MM.1S (cell line): ENCODE data around the gene OR11L1.

ENCODE experiments used
- DNase-seq: peaks from one replicate; pipeline ENCODE4 v3.0.0-alpha.2; 2015
- H2AFZ ChIP-seq: fragments of 300-600 bp; sonication (generic); 2 replicates; pipeline ENCODE4 v1.6.0; 2016; ENCODE audit warnings: antibody characterized with exemption, low read length
- H3F3A ChIP-seq: fragments of 300-600 bp; sonication (generic); 2 replicates; pipeline ENCODE4 v1.6.1; 2016; ENCODE audit warnings: mild to moderate bottlenecking, antibody characterized with exemption, low read length, moderate library complexity, mixed read lengths; ENCODE audit not compliant: insufficient read depth
- H3K27ac ChIP-seq: fragments of 300-600 bp; sonication (generic); 2 replicates; pipeline ENCODE4 v1.5.1; 2016; ENCODE audit warnings: mild to moderate bottlenecking, low read length
- H3K27me3 ChIP-seq: fragments of 300-600 bp; sonication (generic); replicated peaks from 2 replicates; pipeline ENCODE4 v1.6.0; 2016; ENCODE audit warnings: low read length; ENCODE audit not compliant: insufficient read depth
- H3K36me3 ChIP-seq: fragments of 300-600 bp; sonication (generic); replicated peaks from 2 replicates; pipeline ENCODE4 v1.6.1; 2016; ENCODE audit warnings: mild to moderate bottlenecking, low read length, mixed read lengths; ENCODE audit not compliant: insufficient read depth
- H3K4me1 ChIP-seq: fragments of 300-600 bp; sonication (generic); 2 replicates; pipeline ENCODE4 v1.6.1; 2016; ENCODE audit warnings: low read length, mixed read lengths
- H3K4me2 ChIP-seq: fragments of 300-600 bp; sonication (generic); 2 replicates; pipeline ENCODE4 v1.6.0; 2016; ENCODE audit warnings: low read depth, low read length
- H3K4me3 ChIP-seq: fragments of 300-600 bp; sonication (generic); 2 replicates; pipeline ENCODE4 v1.5.1; 2016; ENCODE audit warnings: low read length, mixed read lengths
- H3K79me2 ChIP-seq: fragments of 300-600 bp; sonication (generic); 2 replicates; pipeline ENCODE4 v1.6.1; 2016; ENCODE audit warnings: mixed run types, low read length, mixed read lengths
- H3K9ac ChIP-seq: fragments of 300-600 bp; sonication (generic); 2 replicates; pipeline ENCODE4 v1.6.1; 2016; ENCODE audit warnings: low read length, mixed read lengths
- H3K9me2 ChIP-seq: fragments of 300-600 bp; sonication (generic); replicated peaks from 2 replicates; pipeline ENCODE4 v1.6.1; 2016; ENCODE audit warnings: mild to moderate bottlenecking, low read length, mixed read lengths; ENCODE audit not compliant: insufficient read depth
- H3K9me3 ChIP-seq: fragments of 300-600 bp; sonication (generic); replicated peaks from 2 replicates; pipeline ENCODE4 v1.6.1; 2016; ENCODE audit warnings: mild to moderate bottlenecking, low read length, mixed read lengths; ENCODE audit not compliant: insufficient read depth
- H4K20me1 ChIP-seq: fragments of 300-600 bp; sonication (generic); 2 replicates; pipeline ENCODE4 v1.6.1; 2016; ENCODE audit warnings: mild to moderate bottlenecking, low read length, moderate library complexity, mixed read lengths; ENCODE audit not compliant: insufficient read depth
- CTCF ChIP-seq: fragments of 300-600 bp; sonication (generic); IDR thresholded peaks from 2 replicates; pipeline ENCODE4 v1.5.1; 2016; ENCODE audit warnings: antibody characterized with exemption, low read length, mixed read lengths
- EZH2 ChIP-seq: fragments of 300-600 bp; sonication (generic); optimal IDR thresholded peaks from 2 replicates; pipeline ENCODE3; 2017; ENCODE audit warnings: low read depth, mild to moderate bottlenecking, antibody characterized with exemption, low read length, mixed read lengths
- EZH2phosphoT487 ChIP-seq: fragments of 300-600 bp; sonication (generic); IDR thresholded peaks from 2 replicates; pipeline ENCODE4 v1.6.1; 2018; ENCODE audit warnings: antibody characterized with exemption, low read length

Gene OR11L1

GRCh38 chr1:247857069-247857984 is 15.6 kb upstream of the OR11L1 start, which contains the start of gene TRIM58:
TRIM58 (plus strand) TSS chr1:247857187; CDS start chr1:247857247, 60 bp downstream.
- no peak within 1 kb of the TSS for H3K4me3 ChIP-seq
- no peaks in the 10 kb centered on the region for H3K9me3 ChIP-seq
- H3K36me3 ChIP-seq: no peaks in the 10 kb centered on the region
- no peaks in the 10 kb centered on the region for H4K20me1 ChIP-seq
- H3K9ac ChIP-seq: no peak within 1 kb of the TSS
- no peaks in the 10 kb centered on the region for H3K27me3 ChIP-seq
- no peak for DNase-seq
- no peak within 1 kb of the TSS for H3K27ac ChIP-seq
- H2AFZ ChIP-seq: no peak within 1 kb of the TSS
- H3F3A ChIP-seq: no peaks in the 10 kb centered on the region
- TF ChIP-seq EZH2: no peak
- no peak for TF ChIP-seq CTCF
- TF ChIP-seq EZH2phosphoT487: no peak
- H3K4me2 ChIP-seq: no peak within 1 kb of the TSS
- H3K9me2 ChIP-seq: no peaks in the 10 kb centered on the region
- H3K79me2 ChIP-seq: no peaks in the 10 kb centered on the region
- H3K4me1 ChIP-seq: no peaks in the 10 kb centered on the region

GRCh38 chr1:247855911-247856310 is 14.2 kb upstream of the OR11L1 start:
- no peak overlapping the region for H3K4me2 ChIP-seq
- no peaks in the 10 kb centered on the region for H3K9me2 ChIP-seq
- TF ChIP-seq EZH2phosphoT487: no peak
- TF ChIP-seq EZH2: no peak
- no peak for TF ChIP-seq CTCF

GRCh38 chr1:247854899-247855545 is 13.3 kb upstream of the OR11L1 start:
- no peak for DNase-seq
- TF ChIP-seq EZH2phosphoT487 (no peak), EZH2 (no peak), CTCF (no peak)
- Histone ChIP-seq H3K9ac (no peak overlapping the region), H3K79me2 (no peaks in the 10 kb centered on the region), H3K4me1 (no peaks in the 10 kb centered on the region), H2AFZ (no peak overlapping the region), H3K27me3 (no peaks in the 10 kb centered on the region), H4K20me1 (no peaks in the 10 kb centered on the region), H3K4me3 (no peak overlapping the region), H3K9me3 (no peaks in the 10 kb centered on the region), H3K27ac (no peak overlapping the region), H3K4me2 (no peak overlapping the region), H3K36me3 (no peaks in the 10 kb centered on the region), H3K9me2 (no peaks in the 10 kb centered on the region), H3F3A (no peaks in the 10 kb centered on the region)

More at GRCh38 chr1:247855911-247856310, 14.2 kb upstream of the OR11L1 start:
- no peaks in the 10 kb centered on the region for H3K79me2 ChIP-seq
- H3K9ac ChIP-seq: no peak overlapping the region
- H3K9me3 ChIP-seq: no peaks in the 10 kb centered on the region
- H3K27me3 ChIP-seq: no peaks in the 10 kb centered on the region
- no peaks in the 10 kb centered on the region for H3K36me3 ChIP-seq
- no peak for DNase-seq
- no peaks in the 10 kb centered on the region for H3F3A ChIP-seq
- no peak overlapping the region for H3K27ac ChIP-seq
- no peaks in the 10 kb centered on the region for H3K4me1 ChIP-seq
- H4K20me1 ChIP-seq: no peaks in the 10 kb centered on the region
- H2AFZ ChIP-seq: no peak overlapping the region
- no peak overlapping the region for H3K4me3 ChIP-seq
